ENCODE data around the gene HEMGN.

HEMGN gene

DNA sequence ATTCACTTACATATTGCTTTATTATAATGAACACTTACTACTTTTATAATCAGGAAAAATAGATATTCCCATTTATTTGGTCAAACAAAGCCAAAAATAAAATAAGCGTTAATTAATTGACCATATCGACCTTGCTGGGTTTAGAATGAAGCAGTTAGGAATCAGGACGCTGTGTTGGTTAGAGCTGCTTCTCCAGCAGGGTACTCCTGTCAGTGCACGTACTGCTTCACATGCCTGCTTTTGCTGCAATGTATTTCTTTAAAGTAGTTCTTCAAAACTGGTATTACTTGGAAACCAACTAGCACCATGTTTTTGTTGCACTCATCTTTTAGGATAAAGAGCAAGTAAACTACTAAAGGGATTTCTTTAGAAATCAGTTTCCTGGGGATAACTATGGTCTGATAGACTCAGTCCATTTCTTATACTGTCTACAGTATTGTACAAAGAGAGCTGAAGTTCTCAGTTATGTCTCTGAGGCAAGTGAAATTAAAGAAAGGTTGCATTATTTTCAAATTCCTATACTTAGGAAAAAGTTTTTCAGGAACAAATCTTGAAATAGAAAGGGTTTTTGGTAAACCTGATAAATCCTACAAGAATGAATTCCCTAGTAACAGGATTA lies 8.9 kb downstream of the HEMGN start:
- no peak for FAIRE-seq

DNA sequence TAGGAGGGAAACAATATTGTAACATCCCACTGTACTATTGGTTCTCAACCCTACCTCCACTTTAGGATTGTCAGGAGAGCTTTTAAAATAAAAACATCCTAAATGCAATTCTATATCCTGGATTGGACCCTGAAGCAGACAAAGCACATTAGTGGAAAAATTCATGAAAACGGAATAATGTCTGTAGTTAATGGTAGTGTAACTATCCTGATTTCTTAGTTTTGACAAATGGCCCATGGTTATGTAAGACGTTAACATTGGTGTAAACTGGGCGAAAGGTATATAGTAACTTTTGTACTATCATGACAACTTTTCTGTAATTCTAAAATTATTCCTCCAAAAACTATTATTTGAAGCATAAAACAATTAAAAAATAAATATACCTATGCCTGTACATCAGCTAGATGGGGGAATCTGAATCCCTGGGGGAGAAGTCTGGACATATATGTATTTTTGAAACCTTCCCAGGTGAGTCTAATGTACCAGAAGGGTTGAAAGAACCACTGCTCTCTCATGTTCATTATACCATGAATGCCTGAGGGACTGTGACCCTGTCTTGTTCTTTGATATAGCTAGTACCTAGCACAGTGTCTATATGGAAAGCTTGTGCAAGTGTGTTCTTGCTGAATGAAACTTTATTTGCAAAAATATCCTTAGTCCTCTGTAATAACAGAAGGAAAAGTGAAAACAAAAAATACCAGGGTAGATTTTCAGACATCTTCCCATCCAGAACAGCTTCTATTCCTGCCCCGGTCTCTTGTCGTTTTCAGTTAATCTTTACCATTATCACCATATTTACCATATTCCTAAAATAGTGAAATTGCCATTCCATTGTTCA lies 12.3 kb downstream of the HEMGN start:
- no peak for FAIRE-seq

GRCh38 chr9:97924386-97924785 lies 13.6 kb downstream of the HEMGN start:
- no peak for FAIRE-seq

GRCh38 chr9:97923529-97924108 lies 14.4 kb downstream of the HEMGN start:
- FAIRE-seq, result peak; percentile 51

GRCh38 chr9:97921959-97922724 lies 15.8 kb downstream of the HEMGN start, which contains the start of gene TRMO:
Gene TRMO, minus strand, starts transcription at chr9:97922500. Its CDS starts 7 bp downstream, at chr9:97922493.
- FAIRE-seq, result no peak

DNA sequence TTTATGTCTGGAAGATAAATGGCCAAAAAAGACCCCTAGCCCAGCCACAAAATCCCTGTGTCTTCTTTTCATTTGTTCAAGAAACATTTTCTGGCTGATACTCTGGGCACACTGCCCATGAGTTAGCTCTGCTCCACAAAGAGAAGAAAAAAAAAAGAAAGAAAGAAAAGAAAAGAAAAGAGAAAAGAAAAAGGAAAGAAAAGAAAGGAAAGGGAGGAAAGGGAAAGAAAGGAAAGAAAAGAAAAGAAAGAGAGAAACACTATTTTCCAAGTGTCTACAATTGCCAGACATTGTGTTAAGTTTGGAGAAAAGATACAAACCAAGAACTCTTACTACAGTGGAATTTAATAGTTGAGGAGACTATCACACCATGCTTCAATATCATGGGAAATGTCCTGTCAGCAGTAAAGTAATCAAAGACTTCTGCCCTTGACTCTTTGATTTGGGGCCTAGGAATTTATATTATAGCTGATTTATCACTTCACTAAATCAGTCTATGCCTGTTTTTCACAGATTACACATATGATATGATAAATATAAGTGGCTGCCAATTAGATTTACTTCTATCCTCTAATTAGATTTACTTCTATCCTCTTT lies 18.7 kb downstream of the HEMGN start:
- FAIRE-seq, result no peak

GRCh38 chr9:97918611-97919010 lies 19.4 kb downstream of the HEMGN start:
- no peak for FAIRE-seq

DNA sequence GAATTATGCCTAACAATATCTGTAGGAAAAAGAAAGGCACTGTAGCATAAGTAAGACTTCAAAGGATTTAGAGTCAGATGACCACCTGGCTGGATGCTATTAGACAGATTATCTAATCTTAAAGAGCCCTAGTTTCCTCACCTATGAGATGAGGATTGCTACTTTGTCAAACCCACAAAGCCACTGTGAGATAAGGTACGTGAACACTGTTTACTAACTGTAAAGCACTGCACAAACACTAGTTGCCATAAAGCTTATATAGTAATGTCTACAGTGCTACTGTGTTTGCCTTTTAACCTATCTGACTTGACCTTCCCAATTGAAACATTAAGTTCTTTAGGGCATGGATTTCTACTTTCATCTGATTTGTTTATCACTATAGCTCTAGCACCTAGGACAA lies 26.0 kb downstream of the HEMGN start:
- FAIRE-seq, result no peak

GRCh38 chr9:97911528-97911927 lies 26.4 kb downstream of the HEMGN start:
- FAIRE-seq, result no peak

- FAIRE-seq, result no peak
Measured at GRCh38 chr9:97910357-97910756, 27.6 kb downstream of the HEMGN start.

DNA sequence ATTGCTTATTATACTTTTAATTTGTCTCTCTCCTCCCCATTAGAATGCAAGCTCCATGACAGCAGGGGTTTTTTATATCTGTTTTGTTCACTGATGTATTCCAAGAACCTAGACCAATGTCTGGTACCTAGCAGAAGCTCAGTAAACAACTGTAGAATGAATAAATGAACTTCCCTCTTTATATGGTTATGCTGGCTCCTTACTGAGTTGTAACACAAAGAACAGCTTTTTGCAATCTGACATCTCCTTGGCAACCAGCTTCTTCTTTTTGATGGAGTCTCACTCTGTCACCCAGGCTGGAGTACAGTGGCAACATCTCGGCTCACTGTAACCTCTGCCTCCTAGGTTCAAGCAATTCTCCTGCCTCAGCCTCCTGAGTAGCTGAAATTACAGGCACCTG lies 29.3 kb downstream of the HEMGN start:
- no peak for FAIRE-seq

- no peak for FAIRE-seq
Measured at GRCh38 chr9:97907632-97908031, 30.3 kb downstream of the HEMGN start.

DNA sequence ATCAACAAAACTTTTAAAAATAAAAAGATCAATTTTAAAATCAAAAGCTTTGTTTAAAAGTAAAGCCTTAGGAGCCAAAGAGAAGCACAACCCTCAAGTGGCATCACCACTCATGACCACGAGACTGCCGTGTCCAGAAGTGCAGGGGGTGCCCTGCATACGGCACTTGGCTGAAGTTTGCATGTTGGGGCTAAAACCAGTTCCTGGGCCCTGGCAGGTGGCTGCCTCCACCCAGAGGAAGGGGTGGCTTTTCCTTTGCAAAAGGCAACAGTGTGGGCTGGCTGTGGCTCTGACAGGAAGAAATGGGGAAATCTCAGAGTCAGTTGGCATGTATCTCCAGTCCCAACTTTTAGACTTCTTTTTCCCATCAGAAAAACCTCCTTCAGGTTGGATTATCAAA lies 30.9 kb downstream of the HEMGN start:
- FAIRE-seq, result no peak

DNA sequence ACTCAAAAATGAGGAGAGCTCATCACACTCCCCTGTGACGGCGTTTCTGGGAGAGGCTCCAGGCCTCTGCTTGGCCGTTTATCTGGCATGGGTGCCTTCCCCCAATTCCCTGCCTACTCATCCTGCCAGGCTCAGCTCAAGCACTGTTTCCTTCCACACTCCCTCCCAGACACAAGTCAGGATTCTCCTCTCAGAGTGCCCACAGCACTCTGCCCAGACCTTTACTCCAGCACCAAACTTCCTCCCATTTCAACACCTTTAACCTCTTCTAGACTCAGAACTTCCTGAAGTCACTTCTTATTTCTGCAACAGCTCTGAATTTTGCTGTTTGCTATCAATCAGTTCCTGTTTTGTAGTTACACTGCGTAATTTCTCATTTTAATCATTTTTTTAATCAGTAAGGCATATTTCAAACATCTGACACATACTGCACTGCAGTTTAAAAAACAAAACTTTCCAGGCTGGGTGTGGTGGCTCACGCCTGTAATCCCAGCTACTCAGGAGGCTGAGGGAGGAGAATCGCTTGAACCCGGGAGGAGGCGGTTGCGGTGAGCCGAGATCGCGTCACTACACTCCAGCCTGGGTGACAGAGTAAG lies 31.6 kb downstream of the HEMGN start:
- FAIRE-seq, result no peak

DNA sequence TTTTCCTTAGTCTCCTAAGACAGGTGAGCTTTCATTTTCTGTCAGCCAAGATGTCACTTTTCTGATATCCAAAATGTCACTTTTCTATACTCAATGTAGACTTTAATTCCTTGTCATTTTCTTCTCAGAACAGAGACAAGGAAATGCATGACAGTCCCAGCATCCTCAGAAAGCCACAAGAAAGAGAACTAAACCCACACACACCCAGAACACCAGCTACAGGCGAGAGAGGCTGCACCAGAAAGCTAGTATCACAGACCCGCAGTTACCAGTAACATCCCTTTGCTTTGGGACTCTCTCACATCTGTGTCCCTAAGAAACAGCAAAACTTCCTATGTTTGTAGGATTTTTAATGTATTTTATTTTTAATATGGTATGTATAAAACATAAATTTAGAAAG lies 32.7 kb downstream of the HEMGN start:
- no peak for FAIRE-seq

DNA sequence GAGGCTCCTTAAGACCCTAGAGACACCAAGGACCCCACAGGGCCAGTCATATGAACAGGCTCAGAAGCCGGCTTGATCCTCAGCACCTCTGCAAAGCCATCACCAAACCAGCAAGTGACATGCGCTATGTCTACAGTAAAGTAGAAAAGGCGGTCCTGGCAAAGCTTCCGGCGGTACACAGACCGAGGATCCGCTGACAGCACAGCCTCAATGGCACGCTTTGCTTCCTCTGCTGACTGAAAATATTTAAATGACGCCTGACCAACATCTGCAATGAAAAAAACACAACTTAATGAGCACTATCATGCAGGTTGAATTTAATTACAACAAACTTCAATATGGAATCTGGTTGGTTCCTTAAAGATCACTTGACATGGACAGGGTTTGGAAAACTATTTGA lies 33.2 kb downstream of the HEMGN start:
- FAIRE-seq, result no peak

DNA sequence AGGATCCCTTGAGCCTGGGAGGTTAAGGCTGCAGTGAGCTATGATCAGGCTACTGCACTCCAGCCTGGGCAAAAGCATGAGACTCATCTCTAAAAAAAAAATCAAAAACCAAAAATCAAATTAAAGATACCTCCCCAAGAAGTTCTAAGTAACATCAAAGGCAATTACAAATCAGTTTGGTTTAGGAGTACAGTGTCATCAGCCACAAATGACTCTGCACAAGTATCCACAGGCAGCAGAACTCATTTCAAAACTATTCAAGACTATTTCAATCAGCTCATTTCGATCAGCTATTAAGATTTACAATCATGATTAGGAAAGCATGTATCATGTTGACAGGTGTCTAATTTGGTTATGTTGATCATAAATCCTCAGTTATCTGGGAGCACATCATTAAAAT lies 34.8 kb downstream of the HEMGN start:
- FAIRE-seq, result no peak

GRCh38 chr9:97900738-97901565 lies 37.0 kb downstream of the HEMGN start:
- no peak for FAIRE-seq

DNA sequence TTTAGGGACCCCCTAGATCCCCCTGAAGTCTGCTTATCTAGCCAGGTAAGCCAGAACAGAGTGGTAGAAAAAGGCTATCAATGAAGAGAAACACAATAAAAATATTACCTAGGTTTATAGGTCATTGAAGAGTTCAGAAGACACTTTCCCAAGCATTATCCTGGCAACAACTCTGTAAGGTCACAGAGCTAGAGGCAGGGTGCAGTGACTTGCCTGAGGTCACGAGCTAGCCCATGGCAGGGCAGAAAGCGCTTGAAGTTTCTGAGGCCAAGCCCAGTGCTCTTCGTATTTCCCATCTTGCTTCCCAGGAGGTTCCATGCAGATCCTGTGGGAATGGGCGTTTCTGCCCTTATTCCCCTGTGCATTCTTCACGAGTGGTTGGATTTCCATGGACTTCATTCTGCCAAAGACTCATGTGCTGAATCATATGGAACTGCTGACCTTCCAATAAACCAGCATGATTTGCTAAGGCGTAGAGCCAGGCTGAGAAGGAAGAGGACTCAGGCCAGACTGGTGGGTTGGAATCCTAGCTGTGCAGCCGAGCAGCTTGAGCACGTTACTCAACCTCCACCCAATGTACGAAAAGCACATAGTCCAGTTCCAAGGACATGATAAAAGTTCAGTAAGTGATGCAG lies 37.8 kb downstream of the HEMGN start:
- FAIRE-seq, result no peak

GRCh38 chr9:97895695-97896332 lies 42.2 kb downstream of the HEMGN start:
- FAIRE-seq, result no peak
